OCI-LY7 (cell line): ENCODE measurements around the gene MRPL10. TPM values are rescaled to one million over a fixed set of nuclear protein-coding genes. Genes with fewer than 3 reads are reported as not detected.

Experiments
- BruUV-seq: library from RNA; stranded (reverse); fragments of 400-500 nt; replicated peaks from 2 replicates; lab custom pipeline; 2021; lab: Mats Ljungman, UMichigan
- CTCF ChIA-PET: fragments of 300-600 bp; sonication (Branson Sonifier 250); formaldehyde crosslinking; loops from one replicate; lab custom pipeline; 2022; ENCODE audit warnings: antibody characterized with exemption; ENCODE audit not compliant: unreplicated experiment; lab: Charles Lee
- POLR2A ChIA-PET: fragments of 300-600 bp; sonication (Branson Sonifier 250); formaldehyde crosslinking; loops from one replicate; lab custom pipeline; 2022; ENCODE audit warnings: antibody characterized with exemption; lab: Charles Lee
- DNase-seq: peaks from one replicate; pipeline ENCODE4 v3.0.0-alpha.2; 2015; ENCODE audit warnings: low spot score
- H2AFZ ChIP-seq: fragments of 200-600 bp; sonication (generic), shearing (Covaris generic); 2 replicates; pipeline ENCODE4 v1.6.1; 2014; ENCODE audit warnings: mild to moderate bottlenecking, antibody characterized with exemption, low read length, moderate library complexity
- H3K27ac ChIP-seq: fragments of 200-600 bp; sonication (generic); 2 replicates; pipeline ENCODE4 v1.5.1; 2014; ENCODE audit warnings: mixed run types, low read depth, mild to moderate bottlenecking, moderate library complexity, low read length, inconsistent platforms; ENCODE audit not compliant: poor library complexity, severe bottlenecking
- H3K36me3 ChIP-seq: fragments of 200-600 bp; sonication (generic); 2 replicates; pipeline ENCODE4 v1.6.1; 2014; ENCODE audit warnings: mild to moderate bottlenecking, antibody characterized with exemption, low read length, moderate library complexity, mixed read lengths; ENCODE audit not compliant: insufficient read depth
- H3K4me1 ChIP-seq: fragments of 200-600 bp; sonication (generic); 2 replicates; pipeline ENCODE4 v1.5.1; 2014; ENCODE audit warnings: mild to moderate bottlenecking, low read length; ENCODE audit not compliant: insufficient read depth, poor library complexity, severe bottlenecking
- H3K4me2 ChIP-seq: fragments of 200-600 bp; sonication (generic); 2 replicates; pipeline ENCODE4 v1.6.1; 2014; ENCODE audit warnings: mild to moderate bottlenecking, low read length
- H3K4me3 ChIP-seq: fragments of 200-600 bp; sonication (generic); 2 replicates; pipeline ENCODE4 v1.5.1; 2014; ENCODE audit warnings: mild to moderate bottlenecking, low read depth, low read length; ENCODE audit not compliant: poor library complexity, severe bottlenecking
- H3K79me2 ChIP-seq: fragments of 200-600 bp; sonication (generic); 2 replicates; pipeline ENCODE4 v1.6.1; 2016; ENCODE audit warnings: low read depth, mild to moderate bottlenecking, low read length, moderate library complexity, mixed read lengths; ENCODE audit not compliant: insufficient read depth
- H3K9me2 ChIP-seq: fragments of 200-600 bp; sonication (generic); 2 replicates; pipeline ENCODE4 v1.6.1; 2016; ENCODE audit warnings: mild to moderate bottlenecking, low read length, mixed read lengths; ENCODE audit not compliant: insufficient read depth
- H3K9me3 ChIP-seq: fragments of 200-600 bp; sonication (generic); 2 replicates; pipeline ENCODE4 v1.6.1; 2014; ENCODE audit warnings: mild to moderate bottlenecking, mixed run types, low read length, mixed read lengths
- H4K20me1 ChIP-seq: fragments of 200-600 bp; sonication (generic); 2 replicates; pipeline ENCODE4 v1.6.1; 2014; ENCODE audit warnings: mild to moderate bottlenecking, antibody characterized with exemption, low read length, moderate library complexity, mixed read lengths; ENCODE audit not compliant: insufficient read depth
- EZH2phosphoT487 ChIP-seq: fragments of 200-600 bp; sonication (generic); IDR thresholded peaks from 2 replicates; pipeline ENCODE4 v1.6.1; 2018; ENCODE audit warnings: low read depth, borderline replicate concordance, mild to moderate bottlenecking, mixed run types, antibody characterized with exemption, low read length, moderate library complexity, mixed read lengths
- intact Hi-C: fragments of 100-400 bp; cut with micrococcal nuclease; formaldehyde crosslinking; loops from one replicate; pipeline ENCODE4 v1.10.0; 2022; ENCODE audit not compliant: unreplicated experiment
- total RNA-seq, 2 experiments: library from RNA; depleted of rRNA in 1 of 2; stranded (reverse); fragments of >200 nt in 1 of 2; shearing (Covaris generic) in 1 of 2; gene quantifications; 2 replicates each; pipeline ENCODE4 v1.2.3, GENCODE V29; 2014 to 2022
- TF ChIP-seq, protein P1 (sequence below): fragments of 200-600 bp; sonication (generic); conservative IDR thresholded peaks from 2 replicates; pipeline ENCODE4 v1.5.1; 2014; ENCODE audit warnings: mild to moderate bottlenecking, antibody characterized with exemption, low read length, moderate library complexity, mixed read lengths

The MRPL10 gene
- total RNA-seq, 2 experiments from 2014 or later: 50.8 to 56.7 TPM

DNA sequence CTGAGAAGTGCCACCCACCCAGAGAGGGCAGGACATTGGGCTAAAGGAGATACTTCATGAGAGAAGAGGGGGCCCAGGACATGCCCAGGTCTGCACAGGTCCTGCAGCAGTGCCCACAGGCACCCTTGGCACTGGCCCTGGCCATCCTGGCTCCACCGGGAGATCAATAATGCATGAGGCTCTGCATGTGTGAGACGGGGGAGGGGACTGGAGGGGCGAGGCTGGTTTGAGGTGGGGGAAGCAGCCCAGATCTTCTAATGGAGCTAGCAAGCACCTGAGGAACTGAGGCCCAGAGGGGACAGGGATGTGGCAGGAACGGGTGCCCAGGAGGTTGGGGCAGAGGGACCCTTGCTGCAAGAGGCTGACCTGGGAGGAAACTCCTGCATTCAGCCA is 10.3 kb downstream of the MRPL10 start:
- Histone ChIP-seq H3K27ac (no peak overlapping the region), H3K9me2 (no peaks in the 10 kb centered on the region), H3K79me2 (peaks cover 7% of the 10 kb centered on the region; the same call in 1 of the 2 replicates), H4K20me1 (no peaks in the 10 kb centered on the region), H3K4me2 (peak overlapping the region; percentile 95), H3K9me3 (no peaks in the 10 kb centered on the region), H3K36me3 (peaks cover 33% of the 10 kb centered on the region), H3K4me1 (peaks cover 16% of the 10 kb centered on the region), H3K4me3 (peak overlapping the region; percentile 92), H2AFZ (0 out of 2 replicates have a peak overlapping the region, but pooled peaks have one; percentile 65)
- ChIA-PET POLR2A (interaction anchor here (0.5 to 2.1 kb wide), 5 partner anchors 10 to 128 kb away, joined by 3 to 13 read pairs (median 3); partner anchors contain the start of genes LRRC46, MRPL10 and SCRN2), CTCF (interaction anchor here (2.1 kb wide), 1 partner anchor 10 kb away, joined by 4 read pairs; the partner anchor contains the start of genes LRRC46 and MRPL10)
- no peak for DNase-seq
- BruUV-seq: no TSS peak
- TF ChIP-seq, protein P1, sequence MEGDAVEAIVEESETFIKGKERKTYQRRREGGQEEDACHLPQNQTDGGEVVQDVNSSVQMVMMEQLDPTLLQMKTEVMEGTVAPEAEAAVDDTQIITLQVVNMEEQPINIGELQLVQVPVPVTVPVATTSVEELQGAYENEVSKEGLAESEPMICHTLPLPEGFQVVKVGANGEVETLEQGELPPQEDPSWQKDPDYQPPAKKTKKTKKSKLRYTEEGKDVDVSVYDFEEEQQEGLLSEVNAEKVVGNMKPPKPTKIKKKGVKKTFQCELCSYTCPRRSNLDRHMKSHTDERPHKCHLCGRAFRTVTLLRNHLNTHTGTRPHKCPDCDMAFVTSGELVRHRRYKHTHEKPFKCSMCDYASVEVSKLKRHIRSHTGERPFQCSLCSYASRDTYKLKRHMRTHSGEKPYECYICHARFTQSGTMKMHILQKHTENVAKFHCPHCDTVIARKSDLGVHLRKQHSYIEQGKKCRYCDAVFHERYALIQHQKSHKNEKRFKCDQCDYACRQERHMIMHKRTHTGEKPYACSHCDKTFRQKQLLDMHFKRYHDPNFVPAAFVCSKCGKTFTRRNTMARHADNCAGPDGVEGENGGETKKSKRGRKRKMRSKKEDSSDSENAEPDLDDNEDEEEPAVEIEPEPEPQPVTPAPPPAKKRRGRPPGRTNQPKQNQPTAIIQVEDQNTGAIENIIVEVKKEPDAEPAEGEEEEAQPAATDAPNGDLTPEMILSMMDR: no peak
- no peak for TF ChIP-seq EZH2phosphoT487
- intact Hi-C loops: loop anchor here (1.0 kb wide), 1 partner anchor 10 kb away; the partner anchor contains the start of genes LRRC46 and MRPL10

DNA sequence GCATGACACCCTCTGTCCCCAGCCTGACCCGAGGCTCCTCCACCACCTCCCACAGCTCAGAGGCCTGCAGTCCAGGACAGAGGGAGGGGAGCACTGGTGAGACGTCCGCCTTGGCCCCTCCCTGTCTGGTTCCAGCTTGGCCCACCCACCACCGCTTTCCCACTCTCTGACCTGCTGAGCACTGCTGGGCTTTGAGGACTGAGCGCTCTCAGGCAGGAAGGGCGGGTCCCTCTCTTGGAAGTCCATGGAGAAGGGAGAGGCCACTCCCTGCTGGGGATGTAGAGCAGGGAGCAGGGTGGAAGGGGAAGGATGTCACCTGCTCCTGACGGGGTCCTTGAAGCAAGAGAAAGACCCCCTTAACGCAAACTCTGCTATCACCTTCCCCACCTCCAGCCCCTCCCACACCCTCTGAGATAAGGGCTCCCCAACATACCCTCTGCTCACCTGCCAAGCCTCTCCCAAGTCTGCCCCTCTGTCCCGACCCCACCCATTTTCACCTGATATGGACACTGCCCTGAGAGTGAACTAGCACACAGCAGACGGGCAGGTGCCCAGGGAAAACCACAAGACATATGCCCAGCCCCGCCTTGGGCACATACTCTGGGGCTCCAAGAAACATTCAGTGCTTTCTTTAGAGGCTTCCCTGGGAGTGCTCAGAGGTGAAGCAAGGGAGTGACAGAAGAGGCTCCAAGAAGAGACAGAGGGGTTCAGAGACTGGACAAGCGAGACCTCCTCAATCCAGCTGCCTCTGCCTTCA is 11.1 kb downstream of the MRPL10 start:
- no peak for DNase-seq
- peaks cover 16% of the 10 kb centered on the region for H3K4me1 ChIP-seq
- no peaks in the 10 kb centered on the region for H4K20me1 ChIP-seq
- POLR2A ChIA-PET: no interaction called here
- no peaks in the 10 kb centered on the region for H3K9me2 ChIP-seq
- peaks cover 29% of the 10 kb centered on the region for H3K36me3 ChIP-seq
- no TSS peak for BruUV-seq
- no peaks in the 10 kb centered on the region for H3K9me3 ChIP-seq
- peak overlapping the region; percentile 92 for H3K4me3 ChIP-seq
- TF ChIP-seq EZH2phosphoT487: no peak
- TF ChIP-seq, protein P1: no peak
- intact Hi-C loops: no loop called here
- H3K79me2 ChIP-seq: peaks cover 7% of the 10 kb centered on the region; the same call in 1 of the 2 replicates
- no peak overlapping the region for H3K27ac ChIP-seq
- H2AFZ ChIP-seq: no peak overlapping the region
- H3K4me2 ChIP-seq: peak overlapping the region; percentile 95
- CTCF ChIA-PET: interaction anchor here (2.1 kb wide), 1 partner anchor 11 kb away, joined by 4 read pairs; the partner anchor contains the start of genes LRRC46 and MRPL10
